Measurements from ENCODE around the gene SUGCT. TPM values are rescaled to one million over a fixed set of nuclear protein-coding genes. Genes with fewer than 3 reads are reported as not detected.
A peak's percentile ranks its signal among the peaks of the same experiment; 100 is the strongest.

The SUGCT gene
- total RNA-seq, 1 experiment from 2014 or later: 4.6 TPM

DNA sequence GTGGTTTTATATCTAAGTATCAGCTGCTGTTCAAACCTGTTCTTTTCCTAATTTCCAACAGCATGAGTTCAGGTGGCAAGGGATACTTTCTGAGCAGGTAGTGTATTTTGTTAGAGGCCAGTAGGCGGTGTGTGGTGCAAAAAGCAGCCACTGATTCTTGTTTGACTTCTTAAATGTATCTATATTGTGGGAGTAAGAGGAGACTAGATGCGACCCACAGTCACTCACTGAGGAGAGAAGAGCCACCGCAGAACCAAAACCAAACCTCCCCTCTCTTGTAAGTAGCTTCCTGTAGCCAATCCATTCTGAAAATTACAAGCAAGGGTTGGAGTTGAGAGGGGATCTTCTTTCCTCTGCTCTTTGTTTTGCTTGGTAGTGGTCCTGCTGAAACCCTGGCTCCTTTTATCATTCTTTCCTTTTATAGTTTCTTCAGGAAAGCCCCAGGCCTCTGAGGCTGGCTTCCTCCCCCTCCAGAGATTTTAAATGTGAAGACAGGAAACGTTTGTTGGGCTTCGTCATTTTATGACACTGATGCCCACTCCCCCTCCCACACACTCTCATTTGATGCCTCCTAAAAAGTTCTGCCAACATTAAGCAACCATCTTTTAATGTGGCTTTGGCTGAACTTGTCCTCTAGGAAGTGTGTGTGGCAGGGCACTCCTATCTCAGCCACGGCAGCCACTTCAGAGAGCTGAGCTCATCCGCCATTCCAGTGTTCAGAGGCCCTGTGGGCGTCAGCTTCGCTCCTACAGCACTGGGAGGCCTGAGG, 566.0 kb downstream of the SUGCT start:
- Mint-ChIP-seq H3K36me3 (no peaks in the 10 kb centered on the region), H3K27ac (peak overlapping the region; percentile 75), H3K4me1 (peaks cover 31% of the 10 kb centered on the region), H3K27me3 (ENCODE audit: low read depth) (no peaks in the 10 kb centered on the region), H3K4me3 (no peak overlapping the region), H3K9me3 (no peaks in the 10 kb centered on the region)
- DNase-seq (ENCODE audit: low spot score) (no peak), ATAC-seq (peak; percentile 73)
- POLR2A ChIA-PET: no interaction called here
- TF ChIP-seq FOXJ3 (CRISPR knock-in tag; IDR thresholded peaks at IDR 0.05; ENCODE audit: borderline replicate concordance) (no peak), FOXP1 (CRISPR knock-in tag; IDR thresholded peaks at IDR 0.05; ENCODE audit: borderline replicate concordance) (no peak), NFE2L1 (CRISPR knock-in tag; IDR thresholded peaks at IDR 0.05) (no peak)
- TF ChIP-seq, protein P1, sequence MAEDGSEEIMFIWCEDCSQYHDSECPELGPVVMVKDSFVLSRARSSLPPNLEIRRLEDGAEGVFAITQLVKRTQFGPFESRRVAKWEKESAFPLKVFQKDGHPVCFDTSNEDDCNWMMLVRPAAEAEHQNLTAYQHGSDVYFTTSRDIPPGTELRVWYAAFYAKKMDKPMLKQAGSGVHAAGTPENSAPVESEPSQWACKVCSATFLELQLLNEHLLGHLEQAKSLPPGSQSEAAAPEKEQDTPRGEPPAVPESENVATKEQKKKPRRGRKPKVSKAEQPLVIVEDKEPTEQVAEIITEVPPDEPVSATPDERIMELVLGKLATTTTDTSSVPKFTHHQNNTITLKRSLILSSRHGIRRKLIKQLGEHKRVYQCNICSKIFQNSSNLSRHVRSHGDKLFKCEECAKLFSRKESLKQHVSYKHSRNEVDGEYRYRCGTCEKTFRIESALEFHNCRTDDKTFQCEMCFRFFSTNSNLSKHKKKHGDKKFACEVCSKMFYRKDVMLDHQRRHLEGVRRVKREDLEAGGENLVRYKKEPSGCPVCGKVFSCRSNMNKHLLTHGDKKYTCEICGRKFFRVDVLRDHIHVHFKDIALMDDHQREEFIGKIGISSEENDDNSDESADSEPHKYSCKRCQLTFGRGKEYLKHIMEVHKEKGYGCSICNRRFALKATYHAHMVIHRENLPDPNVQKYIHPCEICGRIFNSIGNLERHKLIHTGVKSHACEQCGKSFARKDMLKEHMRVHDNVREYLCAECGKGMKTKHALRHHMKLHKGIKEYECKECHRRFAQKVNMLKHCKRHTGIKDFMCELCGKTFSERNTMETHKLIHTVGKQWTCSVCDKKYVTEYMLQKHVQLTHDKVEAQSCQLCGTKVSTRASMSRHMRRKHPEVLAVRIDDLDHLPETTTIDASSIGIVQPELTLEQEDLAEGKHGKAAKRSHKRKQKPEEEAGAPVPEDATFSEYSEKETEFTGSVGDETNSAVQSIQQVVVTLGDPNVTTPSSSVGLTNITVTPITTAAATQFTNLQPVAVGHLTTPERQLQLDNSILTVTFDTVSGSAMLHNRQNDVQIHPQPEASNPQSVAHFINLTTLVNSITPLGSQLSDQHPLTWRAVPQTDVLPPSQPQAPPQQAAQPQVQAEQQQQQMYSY (CRISPR knock-in tag; IDR thresholded peaks at IDR 0.05): no peak
- TF ChIP-seq, protein P2, sequence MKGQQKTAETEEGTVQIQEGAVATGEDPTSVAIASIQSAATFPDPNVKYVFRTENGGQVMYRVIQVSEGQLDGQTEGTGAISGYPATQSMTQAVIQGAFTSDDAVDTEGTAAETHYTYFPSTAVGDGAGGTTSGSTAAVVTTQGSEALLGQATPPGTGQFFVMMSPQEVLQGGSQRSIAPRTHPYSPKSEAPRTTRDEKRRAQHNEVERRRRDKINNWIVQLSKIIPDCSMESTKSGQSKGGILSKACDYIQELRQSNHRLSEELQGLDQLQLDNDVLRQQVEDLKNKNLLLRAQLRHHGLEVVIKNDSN (CRISPR knock-in tag; IDR thresholded peaks at IDR 0.05): no peak
- TF ChIP-seq, protein P3, sequence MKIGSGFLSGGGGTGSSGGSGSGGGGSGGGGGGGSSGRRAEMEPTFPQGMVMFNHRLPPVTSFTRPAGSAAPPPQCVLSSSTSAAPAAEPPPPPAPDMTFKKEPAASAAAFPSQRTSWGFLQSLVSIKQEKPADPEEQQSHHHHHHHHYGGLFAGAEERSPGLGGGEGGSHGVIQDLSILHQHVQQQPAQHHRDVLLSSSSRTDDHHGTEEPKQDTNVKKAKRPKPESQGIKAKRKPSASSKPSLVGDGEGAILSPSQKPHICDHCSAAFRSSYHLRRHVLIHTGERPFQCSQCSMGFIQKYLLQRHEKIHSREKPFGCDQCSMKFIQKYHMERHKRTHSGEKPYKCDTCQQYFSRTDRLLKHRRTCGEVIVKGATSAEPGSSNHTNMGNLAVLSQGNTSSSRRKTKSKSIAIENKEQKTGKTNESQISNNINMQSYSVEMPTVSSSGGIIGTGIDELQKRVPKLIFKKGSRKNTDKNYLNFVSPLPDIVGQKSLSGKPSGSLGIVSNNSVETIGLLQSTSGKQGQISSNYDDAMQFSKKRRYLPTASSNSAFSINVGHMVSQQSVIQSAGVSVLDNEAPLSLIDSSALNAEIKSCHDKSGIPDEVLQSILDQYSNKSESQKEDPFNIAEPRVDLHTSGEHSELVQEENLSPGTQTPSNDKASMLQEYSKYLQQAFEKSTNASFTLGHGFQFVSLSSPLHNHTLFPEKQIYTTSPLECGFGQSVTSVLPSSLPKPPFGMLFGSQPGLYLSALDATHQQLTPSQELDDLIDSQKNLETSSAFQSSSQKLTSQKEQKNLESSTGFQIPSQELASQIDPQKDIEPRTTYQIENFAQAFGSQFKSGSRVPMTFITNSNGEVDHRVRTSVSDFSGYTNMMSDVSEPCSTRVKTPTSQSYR (CRISPR knock-in tag; IDR thresholded peaks at IDR 0.05): no peak
- CTCF ChIA-PET: no interaction called here

DNA sequence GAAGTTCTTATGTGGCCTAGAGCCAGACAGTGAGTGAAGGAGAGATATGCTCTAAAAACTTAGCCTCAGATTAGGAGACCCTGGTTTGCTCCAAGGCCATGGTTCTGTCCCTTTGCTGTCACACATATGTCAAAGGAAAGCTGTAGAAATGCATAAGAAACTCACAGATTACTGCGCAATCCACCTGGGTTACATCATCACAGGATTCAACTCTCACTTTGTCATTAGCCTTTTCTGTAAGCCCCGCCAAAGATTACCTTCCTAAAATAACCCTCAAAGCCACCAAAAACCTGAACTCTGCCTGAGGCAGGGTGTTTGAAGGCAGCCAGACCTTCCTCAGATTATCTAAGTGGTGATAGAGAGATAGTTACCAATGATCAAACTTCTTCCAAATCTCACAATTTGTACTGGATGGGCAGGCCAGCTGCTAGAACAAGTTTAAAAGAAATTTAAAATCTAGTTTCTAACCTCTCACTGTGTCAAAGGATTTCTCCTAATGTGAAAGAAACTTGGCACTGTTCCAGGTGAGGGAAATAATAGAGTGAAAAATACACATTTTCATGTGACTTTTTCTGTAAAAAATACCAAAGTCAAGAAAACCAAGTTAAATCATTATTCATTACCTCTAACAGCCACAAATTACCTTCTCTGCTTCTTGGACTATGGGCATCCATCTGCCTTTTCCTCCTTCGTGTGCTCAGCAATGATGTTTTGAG, 567.2 kb downstream of the SUGCT start:
- CTCF ChIA-PET: no interaction called here
- POLR2A ChIA-PET: no interaction called here
- Mint-ChIP-seq H3K36me3 (no peaks in the 10 kb centered on the region), H3K4me3 (no peak overlapping the region), H3K27ac (no peak overlapping the region), H3K4me1 (peaks cover 31% of the 10 kb centered on the region), H3K27me3 (ENCODE audit: low read depth) (no peaks in the 10 kb centered on the region), H3K9me3 (no peaks in the 10 kb centered on the region)
- DNase-seq (ENCODE audit: low spot score): no peak
- no peak for ATAC-seq
- TF ChIP-seq TCF7 (CRISPR knock-in tag; IDR thresholded peaks at IDR 0.05; ENCODE audit: low read depth): no peak
- TF ChIP-seq, protein P3 (CRISPR knock-in tag; IDR thresholded peaks at IDR 0.05): no peak
- TF ChIP-seq, protein P4, sequence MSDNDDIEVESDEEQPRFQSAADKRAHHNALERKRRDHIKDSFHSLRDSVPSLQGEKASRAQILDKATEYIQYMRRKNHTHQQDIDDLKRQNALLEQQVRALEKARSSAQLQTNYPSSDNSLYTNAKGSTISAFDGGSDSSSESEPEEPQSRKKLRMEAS (CRISPR knock-in tag; IDR thresholded peaks at IDR 0.05): no peak
- no peak for TF ChIP-seq EMX1 (CRISPR knock-in tag; IDR thresholded peaks at IDR 0.05)
- TF ChIP-seq TEAD4 (CRISPR knock-in tag; IDR thresholded peaks at IDR 0.05): no peak
- TF ChIP-seq SP1 (CRISPR knock-in tag; conservative IDR thresholded peaks at IDR 0.05): no peak
- no peak for TF ChIP-seq ZNF263 (CRISPR knock-in tag; IDR thresholded peaks at IDR 0.05; ENCODE audit: low read depth)
- TF ChIP-seq, protein P2 (CRISPR knock-in tag; IDR thresholded peaks at IDR 0.05): no peak
- TF ChIP-seq, protein P1 (CRISPR knock-in tag; IDR thresholded peaks at IDR 0.05): no peak
- TF ChIP-seq MYBL2 (CRISPR knock-in tag; IDR thresholded peaks at IDR 0.05): no peak
- TF ChIP-seq, protein P5, sequence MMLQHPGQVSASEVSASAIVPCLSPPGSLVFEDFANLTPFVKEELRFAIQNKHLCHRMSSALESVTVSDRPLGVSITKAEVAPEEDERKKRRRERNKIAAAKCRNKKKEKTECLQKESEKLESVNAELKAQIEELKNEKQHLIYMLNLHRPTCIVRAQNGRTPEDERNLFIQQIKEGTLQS (CRISPR knock-in tag; conservative IDR thresholded peaks at IDR 0.05): no peak
- no peak for TF ChIP-seq TEAD1 (CRISPR knock-in tag; IDR thresholded peaks at IDR 0.05)
- TF ChIP-seq RELA (CRISPR knock-in tag; IDR thresholded peaks at IDR 0.05; ENCODE audit: borderline replicate concordance): no peak
